ENCODE data around the gene PHC2.
A peak's percentile ranks its signal among the peaks of the same experiment; 100 is the strongest.

PHC2 gene

GRCh38 chr1:33349081-33349759, 81.7 kb downstream of the PHC2 start (continued):
- TF ChIP-seq, protein P1, sequence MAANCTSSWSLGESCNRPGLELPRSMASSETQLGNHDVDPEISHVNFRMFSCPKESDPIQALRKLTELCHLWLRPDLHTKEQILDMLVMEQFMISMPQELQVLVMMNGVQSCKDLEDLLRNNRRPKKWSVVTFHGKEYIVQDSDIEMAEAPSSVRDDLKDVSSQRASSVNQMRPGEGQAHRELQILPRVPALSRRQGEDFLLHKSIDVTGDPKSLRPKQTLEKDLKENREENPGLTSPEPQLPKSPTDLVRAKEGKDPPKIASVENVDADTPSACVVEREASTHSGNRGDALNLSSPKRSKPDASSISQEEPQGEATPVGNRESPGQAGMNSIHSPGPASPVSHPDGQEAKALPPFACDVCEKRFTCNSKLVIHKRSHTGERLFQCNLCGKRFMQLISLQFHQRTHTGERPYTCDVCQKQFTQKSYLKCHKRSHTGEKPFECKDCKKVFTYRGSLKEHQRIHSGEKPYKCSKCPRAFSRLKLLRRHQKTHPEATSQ (tag by site-specific recombination; IDR thresholded peaks at IDR 0.05): no peak
- TF ChIP-seq ZBTB21 (tag by site-specific recombination; IDR thresholded peaks at IDR 0.05) (no peak), ZSCAN16 (tag by site-specific recombination; IDR thresholded peaks at IDR 0.05) (no peak), ZNF335 (tag by site-specific recombination; conservative IDR thresholded peaks at IDR 0.05) (peak; percentile 40), ZNF341 (tag by site-specific recombination; IDR thresholded peaks at IDR 0.05; ENCODE audit: low read depth) (peak; percentile 84), ZBTB26 (tag by site-specific recombination; optimal IDR thresholded peaks at IDR 0.05) (peak; percentile 59), ZNF155 (tag by site-specific recombination; IDR thresholded peaks at IDR 0.05) (no peak), OVOL3 (tag by site-specific recombination; IDR thresholded peaks at IDR 0.05) (no peak), ZNF558 (tag by site-specific recombination; IDR thresholded peaks at IDR 0.05) (no peak), KLF8 (tag by site-specific recombination; IDR thresholded peaks at IDR 0.05) (0 out of 2 replicates have a peak, but pooled peaks have one; percentile 26), ZSCAN30 (tag by site-specific recombination; IDR thresholded peaks at IDR 0.05) (0 out of 2 replicates have a peak, but pooled peaks have one; percentile 15), ZNF362 (tag by site-specific recombination; IDR thresholded peaks at IDR 0.05) (no peak), PRDM1 (tag by site-specific recombination; IDR thresholded peaks at IDR 0.05) (no peak), ZNF561 (tag by site-specific recombination; IDR thresholded peaks at IDR 0.05; ENCODE audit: borderline replicate concordance) (peak; percentile 25; the same call in 1 of the 2 replicates), ZFP37 (tag by site-specific recombination; IDR thresholded peaks at IDR 0.05) (no peak), ZNF398 (tag by site-specific recombination; IDR thresholded peaks at IDR 0.05) (no peak), ZSCAN18 (tag by site-specific recombination; IDR thresholded peaks at IDR 0.05) (no peak), SETDB1 (IDR thresholded peaks at IDR 0.05; ENCODE audit: insufficient read length, low read length) (no peak), RBAK (tag by site-specific recombination; IDR thresholded peaks at IDR 0.05) (no peak), SP2 (tag by site-specific recombination; IDR thresholded peaks at IDR 0.05) (peak; percentile 49), TCF7L2 (IDR thresholded peaks at IDR 0.05; ENCODE audit: borderline replicate concordance, low read depth, low read length) (no peak)
- TF ChIP-seq, protein P2, sequence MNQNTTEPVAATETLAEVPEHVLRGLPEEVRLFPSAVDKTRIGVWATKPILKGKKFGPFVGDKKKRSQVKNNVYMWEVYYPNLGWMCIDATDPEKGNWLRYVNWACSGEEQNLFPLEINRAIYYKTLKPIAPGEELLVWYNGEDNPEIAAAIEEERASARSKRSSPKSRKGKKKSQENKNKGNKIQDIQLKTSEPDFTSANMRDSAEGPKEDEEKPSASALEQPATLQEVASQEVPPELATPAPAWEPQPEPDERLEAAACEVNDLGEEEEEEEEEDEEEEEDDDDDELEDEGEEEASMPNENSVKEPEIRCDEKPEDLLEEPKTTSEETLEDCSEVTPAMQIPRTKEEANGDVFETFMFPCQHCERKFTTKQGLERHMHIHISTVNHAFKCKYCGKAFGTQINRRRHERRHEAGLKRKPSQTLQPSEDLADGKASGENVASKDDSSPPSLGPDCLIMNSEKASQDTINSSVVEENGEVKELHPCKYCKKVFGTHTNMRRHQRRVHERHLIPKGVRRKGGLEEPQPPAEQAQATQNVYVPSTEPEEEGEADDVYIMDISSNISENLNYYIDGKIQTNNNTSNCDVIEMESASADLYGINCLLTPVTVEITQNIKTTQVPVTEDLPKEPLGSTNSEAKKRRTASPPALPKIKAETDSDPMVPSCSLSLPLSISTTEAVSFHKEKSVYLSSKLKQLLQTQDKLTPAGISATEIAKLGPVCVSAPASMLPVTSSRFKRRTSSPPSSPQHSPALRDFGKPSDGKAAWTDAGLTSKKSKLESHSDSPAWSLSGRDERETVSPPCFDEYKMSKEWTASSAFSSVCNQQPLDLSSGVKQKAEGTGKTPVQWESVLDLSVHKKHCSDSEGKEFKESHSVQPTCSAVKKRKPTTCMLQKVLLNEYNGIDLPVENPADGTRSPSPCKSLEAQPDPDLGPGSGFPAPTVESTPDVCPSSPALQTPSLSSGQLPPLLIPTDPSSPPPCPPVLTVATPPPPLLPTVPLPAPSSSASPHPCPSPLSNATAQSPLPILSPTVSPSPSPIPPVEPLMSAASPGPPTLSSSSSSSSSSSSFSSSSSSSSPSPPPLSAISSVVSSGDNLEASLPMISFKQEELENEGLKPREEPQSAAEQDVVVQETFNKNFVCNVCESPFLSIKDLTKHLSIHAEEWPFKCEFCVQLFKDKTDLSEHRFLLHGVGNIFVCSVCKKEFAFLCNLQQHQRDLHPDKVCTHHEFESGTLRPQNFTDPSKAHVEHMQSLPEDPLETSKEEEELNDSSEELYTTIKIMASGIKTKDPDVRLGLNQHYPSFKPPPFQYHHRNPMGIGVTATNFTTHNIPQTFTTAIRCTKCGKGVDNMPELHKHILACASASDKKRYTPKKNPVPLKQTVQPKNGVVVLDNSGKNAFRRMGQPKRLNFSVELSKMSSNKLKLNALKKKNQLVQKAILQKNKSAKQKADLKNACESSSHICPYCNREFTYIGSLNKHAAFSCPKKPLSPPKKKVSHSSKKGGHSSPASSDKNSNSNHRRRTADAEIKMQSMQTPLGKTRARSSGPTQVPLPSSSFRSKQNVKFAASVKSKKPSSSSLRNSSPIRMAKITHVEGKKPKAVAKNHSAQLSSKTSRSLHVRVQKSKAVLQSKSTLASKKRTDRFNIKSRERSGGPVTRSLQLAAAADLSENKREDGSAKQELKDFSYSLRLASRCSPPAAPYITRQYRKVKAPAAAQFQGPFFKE (tag by site-specific recombination; IDR thresholded peaks at IDR 0.05; ENCODE audit: borderline replicate concordance): no peak
- TF ChIP-seq, protein P3, sequence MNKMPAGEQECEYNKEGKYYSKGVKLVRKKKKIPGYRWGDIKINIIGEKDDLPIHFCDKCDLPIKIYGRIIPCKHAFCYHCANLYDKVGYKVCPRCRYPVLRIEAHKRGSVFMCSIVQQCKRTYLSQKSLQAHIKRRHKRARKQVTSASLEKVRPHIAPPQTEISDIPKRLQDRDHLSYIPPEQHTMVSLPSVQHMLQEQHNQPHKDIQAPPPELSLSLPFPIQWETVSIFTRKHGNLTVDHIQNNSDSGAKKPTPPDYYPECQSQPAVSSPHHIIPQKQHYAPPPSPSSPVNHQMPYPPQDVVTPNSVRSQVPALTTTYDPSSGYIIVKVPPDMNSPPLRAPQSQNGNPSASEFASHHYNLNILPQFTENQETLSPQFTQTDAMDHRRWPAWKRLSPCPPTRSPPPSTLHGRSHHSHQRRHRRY (tag by site-specific recombination; IDR thresholded peaks at IDR 0.05): no peak
- TF ChIP-seq, protein P4, sequence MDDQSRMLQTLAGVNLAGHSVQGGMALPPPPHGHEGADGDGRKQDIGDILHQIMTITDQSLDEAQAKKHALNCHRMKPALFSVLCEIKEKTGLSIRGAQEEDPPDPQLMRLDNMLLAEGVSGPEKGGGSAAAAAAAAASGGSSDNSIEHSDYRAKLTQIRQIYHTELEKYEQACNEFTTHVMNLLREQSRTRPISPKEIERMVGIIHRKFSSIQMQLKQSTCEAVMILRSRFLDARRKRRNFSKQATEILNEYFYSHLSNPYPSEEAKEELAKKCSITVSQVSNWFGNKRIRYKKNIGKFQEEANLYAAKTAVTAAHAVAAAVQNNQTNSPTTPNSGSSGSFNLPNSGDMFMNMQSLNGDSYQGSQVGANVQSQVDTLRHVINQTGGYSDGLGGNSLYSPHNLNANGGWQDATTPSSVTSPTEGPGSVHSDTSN (CRISPR knock-in tag; IDR thresholded peaks at IDR 0.05): 0 out of 2 replicates have a peak, but pooled peaks have one; percentile 14
